Measurements from ENCODE around the gene TSPAN17.

TSPAN17 gene

GRCh38 chr5:176629317-176629852, 17.9 kb upstream of the TSPAN17 start:
- Histone ChIP-seq H3K23ac (ENCODE audit: low read length in 2 of 2) (no peak overlapping the region), H4K8ac (ENCODE audit: low read length) (no peak overlapping the region), H3K14ac (ENCODE audit: low read length in 2 of 2) (no peak overlapping the region), H2AFZ (ENCODE audit: low read depth, low read length) (no peak overlapping the region), H3K4me3 (ENCODE audit: insufficient read depth in 1 of 2, low read depth in 1 of 2, low read length in 2 of 2) (peak overlapping the region; percentile 36 to 74), H2BK120ac (ENCODE audit: low read depth, low read length) (no peak overlapping the region), H3K4me1 (ENCODE audit: control insufficient read depth, insufficient read depth, low read depth, low read length) (peaks cover 32% of the 10 kb centered on the region), H4K91ac (ENCODE audit: low read length) (no peak overlapping the region), H3K27ac (ENCODE audit: low read length, poor library complexity, severe bottlenecking) (no peak overlapping the region), H3K27me3 (ENCODE audit: control insufficient read depth in 1 of 2, insufficient read depth in 1 of 2, low read length in 2 of 2) (peaks cover 60 to 73% of the 10 kb centered on the region in 2 experiments), H2BK12ac (ENCODE audit: low read length in 2 of 2) (no peak overlapping the region), H3K36me3 (ENCODE audit: control insufficient read depth in 1 of 2, insufficient read depth in 2 of 2, low read depth in 1 of 2, low read length in 2 of 2) (no peaks in the 10 kb centered on the region), H3K4me2 (ENCODE audit: low read length, poor library complexity, severe bottlenecking) (peak overlapping the region; percentile 92), H3K4ac (ENCODE audit: low read depth in 1 of 2, low read length in 2 of 2) (no peak overlapping the region), H3K9ac (ENCODE audit: low read length) (no peak overlapping the region), H2AK5ac (ENCODE audit: low read length, severe bottlenecking) (no peak overlapping the region), H3K79me1 (replicated peaks; ENCODE audit: low read length, poor library complexity, severe bottlenecking) (no peaks in the 10 kb centered on the region), H2BK15ac (ENCODE audit: low read depth, poor library complexity, severe bottlenecking) (no peak overlapping the region), H3K18ac (ENCODE audit: low read depth in 1 of 2, low read length in 2 of 2) (no peak overlapping the region), H3K9me3 (ENCODE audit: control insufficient read depth, low read length) (no peaks in the 10 kb centered on the region), H2BK5ac (ENCODE audit: low read depth, low read length, poor library complexity, severe bottlenecking) (no peak overlapping the region)
- no peak for DNase-seq
- 11% methylated on average over 34 of the region's 34 CpGs for WGBS

GRCh38 chr5:176629853-176630680, 17.2 kb upstream of the TSPAN17 start, which contains the start of the genes EIF4E1B and SNCB:
EIF4E1B (plus strand) TSS chr5:176630675; CDS start chr5:176642788, 12,113 bp downstream.
SNCB (minus strand) TSS chr5:176630534; CDS start chr5:176629654, 880 bp downstream.
- Histone ChIP-seq H2BK12ac (ENCODE audit: low read length in 2 of 2) (no peak within 1 kb of the TSS), H3K27ac (ENCODE audit: low read length, poor library complexity, severe bottlenecking) (no peak within 1 kb of the TSS), H4K91ac (ENCODE audit: low read length) (no peak within 1 kb of the TSS), H2AFZ (ENCODE audit: low read depth, low read length) (no peak within 1 kb of the TSS), H3K27me3 (ENCODE audit: control insufficient read depth in 1 of 2, insufficient read depth in 1 of 2, low read length in 2 of 2) (peaks cover 64 to 74% of the 10 kb centered on the region in 2 experiments), H4K8ac (ENCODE audit: low read length) (no peak within 1 kb of the TSS), H3K18ac (ENCODE audit: low read depth in 1 of 2, low read length in 2 of 2) (no peak within 1 kb of the TSS), H3K23ac (ENCODE audit: low read length in 2 of 2) (no peak within 1 kb of the TSS), H2BK5ac (ENCODE audit: low read depth, low read length, poor library complexity, severe bottlenecking) (no peak within 1 kb of the TSS), H3K36me3 (ENCODE audit: control insufficient read depth in 1 of 2, insufficient read depth in 2 of 2, low read depth in 1 of 2, low read length in 2 of 2) (no peaks in the 10 kb centered on the region), H2BK15ac (ENCODE audit: low read depth, poor library complexity, severe bottlenecking) (no peak within 1 kb of the TSS), H2BK120ac (ENCODE audit: low read depth, low read length) (no peak within 1 kb of the TSS), H3K4me1 (ENCODE audit: control insufficient read depth, insufficient read depth, low read depth, low read length) (peaks cover 29% of the 10 kb centered on the region), H3K79me1 (replicated peaks; ENCODE audit: low read length, poor library complexity, severe bottlenecking) (no peaks in the 10 kb centered on the region), H3K4ac (ENCODE audit: low read depth in 1 of 2, low read length in 2 of 2) (peak within 1 kb of the TSS in 1 of 2 experiments; percentile 25), H3K4me2 (ENCODE audit: low read length, poor library complexity, severe bottlenecking) (peak within 1 kb of the TSS; percentile 92), H2AK5ac (ENCODE audit: low read length, severe bottlenecking) (no peak within 1 kb of the TSS), H3K4me3 (ENCODE audit: insufficient read depth in 1 of 2, low read depth in 1 of 2, low read length in 2 of 2) (peak within 1 kb of the TSS; percentile 36 to 74), H3K9me3 (ENCODE audit: control insufficient read depth, low read length) (peaks cover under 1% of the 10 kb centered on the region), H3K14ac (ENCODE audit: low read length in 2 of 2) (no peak within 1 kb of the TSS), H3K9ac (ENCODE audit: low read length) (peak within 1 kb of the TSS; percentile 17)
- under 1% methylated on average over 84 of the region's 94 CpGs for WGBS
- peak; percentile 58 for DNase-seq

- H3K9me3 ChIP-seq (ENCODE audit: control insufficient read depth, low read length): peaks cover 6% of the 10 kb centered on the region
- no peaks in the 10 kb centered on the region for H3K79me1 ChIP-seq (replicated peaks; ENCODE audit: low read length, poor library complexity, severe bottlenecking)
- H3K4ac ChIP-seq (ENCODE audit: low read depth in 1 of 2, low read length in 2 of 2): no peak overlapping the region
- no peak overlapping the region for H4K91ac ChIP-seq (ENCODE audit: low read length)
- no peak overlapping the region for H4K8ac ChIP-seq (ENCODE audit: low read length)
- H3K18ac ChIP-seq (ENCODE audit: low read depth in 1 of 2, low read length in 2 of 2): no peak overlapping the region
- peaks cover 66 to 72% of the 10 kb centered on the region in 2 experiments for H3K27me3 ChIP-seq (ENCODE audit: control insufficient read depth in 1 of 2, insufficient read depth in 1 of 2, low read length in 2 of 2)
- no peak overlapping the region for H2AFZ ChIP-seq (ENCODE audit: low read depth, low read length)
- no peak overlapping the region for H3K14ac ChIP-seq (ENCODE audit: low read length in 2 of 2)
- no peak overlapping the region for H2AK5ac ChIP-seq (ENCODE audit: low read length, severe bottlenecking)
- 20% methylated on average over 20 of the region's 20 CpGs for WGBS
- H3K4me2 ChIP-seq (ENCODE audit: low read length, poor library complexity, severe bottlenecking): peak overlapping the region; percentile 92
- H3K36me3 ChIP-seq (ENCODE audit: control insufficient read depth in 1 of 2, insufficient read depth in 2 of 2, low read depth in 1 of 2, low read length in 2 of 2): no peaks in the 10 kb centered on the region
- peak overlapping the region; percentile 17 for H3K9ac ChIP-seq (ENCODE audit: low read length)
- peak overlapping the region; percentile 36 to 74 for H3K4me3 ChIP-seq (ENCODE audit: insufficient read depth in 1 of 2, low read depth in 1 of 2, low read length in 2 of 2)
- no peak overlapping the region for H3K27ac ChIP-seq (ENCODE audit: low read length, poor library complexity, severe bottlenecking)
- H3K23ac ChIP-seq (ENCODE audit: low read length in 2 of 2): no peak overlapping the region
- no peak overlapping the region for H2BK120ac ChIP-seq (ENCODE audit: low read depth, low read length)
- DNase-seq: no peak
- H3K4me1 ChIP-seq (ENCODE audit: control insufficient read depth, insufficient read depth, low read depth, low read length): peaks cover 29% of the 10 kb centered on the region
- H2BK15ac ChIP-seq (ENCODE audit: low read depth, poor library complexity, severe bottlenecking): no peak overlapping the region
- no peak overlapping the region for H2BK12ac ChIP-seq (ENCODE audit: low read length in 2 of 2)
- H2BK5ac ChIP-seq (ENCODE audit: low read depth, low read length, poor library complexity, severe bottlenecking): no peak overlapping the region
Observed at GRCh38 chr5:176630681-176631222, 16.5 kb upstream of the TSPAN17 start.

Data from mesenchymal stem cell (in vitro differentiated cells and primary cell).